ENCODE results near the gene AKR1B1.

AKR1B1 gene

GRCh38 chr7:134458806-134459698, at the start of gene AKR1B1:
TSS of gene AKR1B1 (minus strand) at chr7:134459100. CDS start at chr7:134459062, 38 bp downstream.
- TF ChIP-seq CTCF (IDR thresholded peaks at IDR 0.05) (no peak), ZFX (IDR thresholded peaks at IDR 0.05; ENCODE audit: borderline replicate concordance) (no peak)
- no peak within 1 kb of the TSS for H3K27ac ChIP-seq

DNA sequence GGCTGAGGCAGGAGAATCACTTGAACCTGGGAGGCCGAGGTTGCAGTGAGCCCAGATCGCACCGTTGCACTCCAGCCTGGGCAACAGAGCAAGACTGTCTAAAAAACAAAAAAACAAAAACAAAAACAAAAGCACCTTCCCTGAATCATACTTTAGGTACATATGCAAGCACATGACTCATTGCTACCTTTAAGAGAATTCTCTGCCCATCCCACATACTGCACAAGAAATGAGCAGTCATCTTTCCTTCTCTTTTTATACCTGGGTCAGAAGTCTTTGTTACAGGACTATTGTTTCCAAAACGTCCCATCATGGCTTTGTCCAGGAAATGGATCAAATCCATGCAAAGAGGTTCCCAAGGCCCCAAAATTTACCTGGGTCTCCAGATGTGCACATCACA, 47.0 kb upstream of the AKR1B1 start:
- TF ChIP-seq ZFX (IDR thresholded peaks at IDR 0.05; ENCODE audit: borderline replicate concordance) (no peak), CTCF (IDR thresholded peaks at IDR 0.05) (no peak)
- H3K27ac ChIP-seq = no peak overlapping the region

DNA sequence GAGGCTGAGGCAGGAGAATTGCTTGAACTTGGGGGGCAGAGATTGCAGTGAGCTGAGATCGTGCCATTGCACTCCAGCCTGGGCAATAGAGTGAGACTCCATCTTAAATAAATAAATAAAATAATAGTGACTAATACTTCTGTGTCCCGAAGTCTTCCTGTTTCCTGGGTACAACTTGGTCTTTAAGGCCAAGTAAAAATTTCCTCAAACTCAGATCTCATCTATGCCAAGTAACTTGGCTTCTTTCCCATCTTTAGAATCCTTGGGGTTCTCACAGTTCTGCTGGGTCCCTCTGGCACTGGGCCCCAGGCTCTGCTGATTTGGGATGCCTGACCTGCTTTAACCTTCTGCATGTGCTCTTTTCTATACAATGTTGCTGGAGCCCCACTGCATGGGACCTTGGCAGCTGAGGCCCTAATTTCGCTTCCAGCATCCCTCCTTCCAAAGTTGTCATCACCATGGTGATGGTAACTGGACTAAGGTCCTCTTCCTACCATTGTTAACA, 45.8 kb upstream of the AKR1B1 start:
- no peak for TF ChIP-seq ZFX (IDR thresholded peaks at IDR 0.05; ENCODE audit: borderline replicate concordance)
- TF ChIP-seq CTCF (IDR thresholded peaks at IDR 0.05) = no peak
- no peak overlapping the region for H3K27ac ChIP-seq

- no peak overlapping the region for H3K27ac ChIP-seq
- TF ChIP-seq CTCF (IDR thresholded peaks at IDR 0.05) (no peak), ZFX (IDR thresholded peaks at IDR 0.05; ENCODE audit: borderline replicate concordance) (no peak)
These were observed 43.8 kb upstream of the AKR1B1 start for GRCh38 chr7:134502463-134503371.

GRCh38 chr7:134500982-134501381, 42.1 kb upstream of the AKR1B1 start:
- TF ChIP-seq ZFX (IDR thresholded peaks at IDR 0.05; ENCODE audit: borderline replicate concordance) = no peak
- no peak for TF ChIP-seq CTCF (IDR thresholded peaks at IDR 0.05)
- no peak overlapping the region for H3K27ac ChIP-seq

GRCh38 chr7:134500406-134500805, 41.5 kb upstream of the AKR1B1 start:
- no peak overlapping the region for H3K27ac ChIP-seq
- TF ChIP-seq ZFX (IDR thresholded peaks at IDR 0.05; ENCODE audit: borderline replicate concordance) (no peak), CTCF (IDR thresholded peaks at IDR 0.05) (no peak)

All from 22Rv1 (cell line).